IMR-90 (cell line): Measurements from ENCODE around the gene TPP2. TPM values are rescaled to one million over a fixed set of nuclear protein-coding genes. Genes with fewer than 3 reads are reported as not detected.

Experiments
- ATAC-seq: fragments of 200-7000 bp; cut with Tn5 transposase; 2 replicates; pipeline ENCODE4 v1.9.1; 2020; ENCODE audit warnings: low read depth, mild to moderate bottlenecking, moderate library complexity
- BruUV-seq: library from RNA; stranded (reverse); fragments of 400-500 nt; replicated peaks from 2 replicates; lab custom pipeline; 2021; lab: Mats Ljungman, UMichigan
- CTCF ChIA-PET: fragments of 300-600 bp; formaldehyde crosslinking; extraction: SDS; loops from one replicate; lab custom pipeline; 2021; ENCODE audit warnings: antibody characterized with exemption; lab: Yijun Ruan, JAX
- POLR2A ChIA-PET: fragments of 300-600 bp; sonication (Branson Sonifier 250); formaldehyde crosslinking; loops from one replicate; lab custom pipeline; 2022; ENCODE audit warnings: antibody characterized with exemption; ENCODE audit not compliant: unreplicated experiment; lab: Charles Lee
- DNase-seq: peaks from one replicate; pipeline ENCODE4 v3.0.0; 2013
- H2AFZ ChIP-seq: replicated peaks from 2 replicates; pipeline ENCODE3; 2013; ENCODE audit warnings: low read length, mild to moderate bottlenecking; ENCODE audit not compliant: poor library complexity
- H2AK5ac ChIP-seq: 2 replicates; pipeline ENCODE4 v1.6.1; 2013; ENCODE audit warnings: low read depth, low read length, inconsistent platforms
- H2AK9ac ChIP-seq: replicated peaks from 2 replicates; pipeline ENCODE3; 2013; ENCODE audit warnings: mild to moderate bottlenecking, low read depth, low read length, moderate library complexity; ENCODE audit not compliant: poor library complexity
- H2BK120ac ChIP-seq: 2 replicates; pipeline ENCODE4 v1.6.1; 2013; ENCODE audit warnings: low read depth, low read length, inconsistent platforms
- H2BK15ac ChIP-seq: 3 replicates; pipeline ENCODE4 v1.6.1; 2013; ENCODE audit warnings: low read depth, low read length, inconsistent platforms
- H2BK20ac ChIP-seq: 2 replicates; pipeline ENCODE4 v1.6.1; 2013; ENCODE audit warnings: low read depth, mild to moderate bottlenecking, inconsistent platforms, low read length, moderate library complexity
- H2BK5ac ChIP-seq: 2 replicates; pipeline ENCODE4 v1.6.1; 2013; ENCODE audit warnings: mild to moderate bottlenecking, low read depth, low read length, inconsistent platforms; ENCODE audit not compliant: poor library complexity, severe bottlenecking
- H3K14ac ChIP-seq: replicated peaks from 2 replicates; pipeline ENCODE4 v1.6.1; 2013; ENCODE audit warnings: low read depth, low read length, inconsistent platforms
- H3K18ac ChIP-seq: 2 replicates; pipeline ENCODE4 v1.6.1; 2013; ENCODE audit warnings: low read depth, low read length, control low read depth
- H3K23ac ChIP-seq: 2 replicates; pipeline ENCODE4 v1.6.1; 2013; ENCODE audit warnings: low read depth, low read length, inconsistent platforms
- H3K27ac ChIP-seq: 2 replicates; pipeline ENCODE4 v1.5.1; 2013; ENCODE audit warnings: mild to moderate bottlenecking, control low read depth, low read length; ENCODE audit not compliant: insufficient read depth
- H3K27me3 ChIP-seq: 2 replicates; pipeline ENCODE4 v1.6.1; 2013; ENCODE audit warnings: low read length; ENCODE audit not compliant: control insufficient read depth, insufficient read depth
- H3K36me3 ChIP-seq: 2 replicates; pipeline ENCODE4 v1.6.1; 2013; ENCODE audit warnings: low read length, mixed read lengths; ENCODE audit not compliant: control insufficient read depth, insufficient read depth
- H3K4ac ChIP-seq: 2 replicates; pipeline ENCODE4 v1.6.1; 2013; ENCODE audit warnings: low read depth, low read length, inconsistent platforms
- H3K4me1 ChIP-seq: 2 replicates; pipeline ENCODE4 v1.6.1; 2013; ENCODE audit warnings: low read length, mixed read lengths; ENCODE audit not compliant: control insufficient read depth, insufficient read depth
- H3K4me2 ChIP-seq: 2 replicates; pipeline ENCODE4 v1.6.1; 2013; ENCODE audit warnings: low read depth, mild to moderate bottlenecking, control low read depth, low read length, moderate library complexity
- H3K4me3 ChIP-seq: 2 replicates; pipeline ENCODE4 v1.5.1; 2013; ENCODE audit warnings: low read depth, mild to moderate bottlenecking, control low read depth, low read length, moderate library complexity; ENCODE audit not compliant: insufficient read depth
- H3K56ac ChIP-seq: 2 replicates; pipeline ENCODE4 v1.6.1; 2013; ENCODE audit warnings: low read length, inconsistent platforms; ENCODE audit not compliant: insufficient read depth; ENCODE audit errors: extremely low read depth
- H3K79me1 ChIP-seq, 2 experiments: 2 replicates each; pipeline ENCODE4 v1.6.1; 2013; ENCODE audit warnings: low read length in 2 of 2, inconsistent platforms in 1 of 2, low read depth in 1 of 2
- H3K9ac ChIP-seq: 2 replicates; pipeline ENCODE4 v1.6.1; 2013; ENCODE audit warnings: low read depth, low read length, control low read depth
- H3K9me1 ChIP-seq: 2 replicates; pipeline ENCODE4 v1.6.1; 2013; ENCODE audit warnings: low read length, inconsistent platforms; ENCODE audit not compliant: insufficient read depth
- H3K9me3 ChIP-seq: 2 replicates; pipeline ENCODE4 v1.6.1; 2013; ENCODE audit warnings: low read length; ENCODE audit not compliant: control insufficient read depth, insufficient read depth
- H4K20me1 ChIP-seq: 2 replicates; pipeline ENCODE4 v1.6.1; 2013; ENCODE audit warnings: low read length, inconsistent platforms; ENCODE audit not compliant: insufficient read depth
- H4K5ac ChIP-seq: 2 replicates; pipeline ENCODE4 v1.6.1; 2013; ENCODE audit warnings: mild to moderate bottlenecking, low read depth, low read length, control low read depth
- H4K8ac ChIP-seq, 2 experiments: 2 replicates each; pipeline ENCODE4 v1.6.1; 2013; ENCODE audit warnings: low read depth in 2 of 2, low read length in 2 of 2, control low read depth in 1 of 2, inconsistent platforms in 1 of 2
- H4K91ac ChIP-seq: 2 replicates; pipeline ENCODE4 v1.6.1; 2013; ENCODE audit warnings: low read depth, low read length, inconsistent platforms; ENCODE audit not compliant: insufficient read depth
- BHLHE40 ChIP-seq: fragments of 150-350 bp; IDR thresholded peaks from 2 replicates; pipeline ENCODE4 v1.6.1; 2016; ENCODE audit warnings: mild to moderate bottlenecking, low read depth, low read length
- CEBPB ChIP-seq: IDR thresholded peaks from 2 replicates; pipeline ENCODE4 v1.6.1; 2012; ENCODE audit warnings: low read depth, low read length, improper control_type of control experiment
- CHD1 ChIP-seq: IDR thresholded peaks from 2 replicates; pipeline ENCODE4 v1.6.1; 2012; ENCODE audit warnings: low read depth, low read length, improper control_type of control experiment
- FOS ChIP-seq: fragments of 150-350 bp; IDR thresholded peaks from 2 replicates; pipeline ENCODE4 v1.6.1; 2016; ENCODE audit warnings: low read depth, low read length
- MAFK ChIP-seq: IDR thresholded peaks from 2 replicates; pipeline ENCODE4 v1.6.1; 2012; ENCODE audit warnings: low read depth, low read length, improper control_type of control experiment
- NFE2L2 ChIP-seq: fragments of 150-350 bp; IDR thresholded peaks from 2 replicates; pipeline ENCODE4 v1.6.1; 2016; ENCODE audit warnings: low read depth, mild to moderate bottlenecking, low read length
- POLR2A ChIP-seq: IDR thresholded peaks from 2 replicates; pipeline ENCODE4 v1.6.1; 2012; ENCODE audit warnings: mild to moderate bottlenecking, low read depth, low read length
- RAD21 ChIP-seq: IDR thresholded peaks from 2 replicates; pipeline ENCODE4 v1.6.1; 2012; ENCODE audit warnings: low read length, improper control_type of control experiment
- RCOR1 ChIP-seq: IDR thresholded peaks from 2 replicates; pipeline ENCODE4 v1.6.1; 2012; ENCODE audit warnings: mild to moderate bottlenecking, low read length, improper control_type of control experiment; ENCODE audit not compliant: insufficient replicate concordance
- RFX5 ChIP-seq: IDR thresholded peaks from 2 replicates; pipeline ENCODE4 v1.8.0; 2012; ENCODE audit warnings: low read depth, mild to moderate bottlenecking, low read length, moderate library complexity
- SMC3 ChIP-seq: fragments of 150-350 bp; IDR thresholded peaks from 2 replicates; pipeline ENCODE4 v1.6.1; 2016; ENCODE audit warnings: low read depth, mild to moderate bottlenecking, antibody characterized with exemption, low read length, moderate library complexity
- WGBS, 2 experiments: methylation state at CpG; one replicate each; pipeline versions ENCODE4 v1.1.5 to v1.1.7; 2013; ENCODE audit warnings: missing lambda C conversion rate in 2 of 2; ENCODE audit not compliant: insufficient read length in 1 of 2; ENCODE audit errors: extremely low coverage in 2 of 2; 5-methylcytosine and 5-hydroxymethylcytosine counted together
- dilution Hi-C: fragments of 300-500 bp; cut with HindIII; formaldehyde crosslinking; loops from one replicate; pipeline ENCODE4 v1.14.3; 2018; ENCODE audit warnings: low sequenced_read_pairs; ENCODE audit not compliant: unreplicated experiment
- in situ Hi-C: fragments of 300-500 bp; cut with MboI; formaldehyde crosslinking; loops from 3 replicates; pipeline ENCODE4 v1.14.3; 2019; ENCODE audit warnings: low sequenced_read_pairs, inconsistent platforms, mixed read lengths
- intact Hi-C: fragments of 100-400 bp; cut with micrococcal nuclease; formaldehyde crosslinking; loops from 2 replicates; pipeline ENCODE4 v1.10.0; 2022
- polyA plus RNA-seq, 3 experiments: library from polyadenylated mRNA; depleted of rRNA; stranded (reverse); fragments of >200 nt; gene quantifications; 2 replicates each; pipeline ENCODE4 v1.2.3, GENCODE V29; 2012; ENCODE audit warnings: low replicate concordance in 1 of 3
- total RNA-seq: library from RNA; depleted of rRNA; stranded (reverse); fragments of >200 nt; gene quantifications from 2 replicates; pipeline ENCODE4 v1.2.3, GENCODE V29; 2012
- TF ChIP-seq, protein P1 (sequence below): conservative IDR thresholded peaks from 2 replicates; pipeline ENCODE4 v1.5.1; 2012; ENCODE audit warnings: mild to moderate bottlenecking, low read depth, low read length, improper control_type of control experiment
- TF ChIP-seq, protein P2 (sequence below): fragments of 150-350 bp; IDR thresholded peaks from 2 replicates; pipeline ENCODE4 v1.6.1; 2016; ENCODE audit warnings: low read depth, mild to moderate bottlenecking, low read length, moderate library complexity, borderline replicate concordance
- TF ChIP-seq, protein P3 (sequence below): fragments of 150-350 bp; IDR thresholded peaks from 2 replicates; pipeline ENCODE4 v1.6.1; 2017; ENCODE audit warnings: mild to moderate bottlenecking, antibody characterized with exemption, low read length, low read depth

The TPP2 gene
- total and polyA plus RNA-seq, 2 of the 4 experiments (the other 2 are of a cell fraction): 27.6 to 52.9 TPM

DNA sequence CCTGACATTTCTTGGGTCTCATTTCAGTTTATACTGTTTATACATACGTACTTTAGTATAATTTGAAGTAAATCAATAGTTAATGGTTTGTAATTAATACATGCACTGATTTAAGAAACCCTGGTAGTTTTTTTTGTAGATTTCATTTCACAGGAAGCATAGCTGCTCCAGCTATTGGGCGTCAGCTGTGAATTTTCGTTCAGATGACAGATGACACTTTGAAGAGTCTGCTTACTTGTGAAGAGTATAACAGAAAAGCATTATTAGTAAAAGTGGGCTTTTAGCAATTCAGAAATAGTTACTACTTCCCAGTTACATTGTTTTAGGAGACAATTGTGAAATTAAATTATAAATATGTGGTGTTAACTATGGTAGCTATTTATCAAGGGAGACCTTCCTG is 53.7 kb downstream of the TPP2 start:
- Histone ChIP-seq H3K27me3 (no peaks in the 10 kb centered on the region), H3K18ac (no peak overlapping the region), H3K23ac (no peak overlapping the region), H4K8ac (no peak overlapping the region), H2AK5ac (no peak overlapping the region), H3K4me3 (no peak overlapping the region), H3K4ac (no peak overlapping the region), H2AFZ (no peak overlapping the region), H3K14ac (no peak overlapping the region), H2BK20ac (no peak overlapping the region), H3K9me3 (no peaks in the 10 kb centered on the region), H4K20me1 (no peaks in the 10 kb centered on the region; the same call in 1 of the 2 replicates), H2AK9ac (no peak overlapping the region), H3K4me1 (peaks cover 5% of the 10 kb centered on the region), H3K56ac (no peak overlapping the region), H4K5ac (no peak overlapping the region), H3K27ac (no peak overlapping the region), H3K9ac (no peak overlapping the region), H3K79me1 (peaks cover 5 to 9% of the 10 kb centered on the region in 2 experiments; a peak in 3 of 4 replicates), H2BK120ac (no peak overlapping the region), H3K9me1 (0 out of 2 replicates have a peak, but pooled peaks cover 3% of the 10 kb centered on the region), H4K91ac (no peak overlapping the region), H2BK15ac (no peak overlapping the region), H2BK5ac (peak overlapping the region; percentile 37), H3K36me3 (peaks cover 30% of the 10 kb centered on the region), H3K4me2 (no peak overlapping the region)
- TF ChIP-seq BHLHE40 (no peak), CHD1 (no peak), CEBPB (no peak), SMC3 (no peak), FOS (no peak), NFE2L2 (no peak), RFX5 (no peak), RCOR1 (no peak), POLR2A (no peak), RAD21 (no peak), MAFK (no peak)
- TF ChIP-seq, protein P1, sequence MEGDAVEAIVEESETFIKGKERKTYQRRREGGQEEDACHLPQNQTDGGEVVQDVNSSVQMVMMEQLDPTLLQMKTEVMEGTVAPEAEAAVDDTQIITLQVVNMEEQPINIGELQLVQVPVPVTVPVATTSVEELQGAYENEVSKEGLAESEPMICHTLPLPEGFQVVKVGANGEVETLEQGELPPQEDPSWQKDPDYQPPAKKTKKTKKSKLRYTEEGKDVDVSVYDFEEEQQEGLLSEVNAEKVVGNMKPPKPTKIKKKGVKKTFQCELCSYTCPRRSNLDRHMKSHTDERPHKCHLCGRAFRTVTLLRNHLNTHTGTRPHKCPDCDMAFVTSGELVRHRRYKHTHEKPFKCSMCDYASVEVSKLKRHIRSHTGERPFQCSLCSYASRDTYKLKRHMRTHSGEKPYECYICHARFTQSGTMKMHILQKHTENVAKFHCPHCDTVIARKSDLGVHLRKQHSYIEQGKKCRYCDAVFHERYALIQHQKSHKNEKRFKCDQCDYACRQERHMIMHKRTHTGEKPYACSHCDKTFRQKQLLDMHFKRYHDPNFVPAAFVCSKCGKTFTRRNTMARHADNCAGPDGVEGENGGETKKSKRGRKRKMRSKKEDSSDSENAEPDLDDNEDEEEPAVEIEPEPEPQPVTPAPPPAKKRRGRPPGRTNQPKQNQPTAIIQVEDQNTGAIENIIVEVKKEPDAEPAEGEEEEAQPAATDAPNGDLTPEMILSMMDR: no peak
- TF ChIP-seq, protein P2, sequence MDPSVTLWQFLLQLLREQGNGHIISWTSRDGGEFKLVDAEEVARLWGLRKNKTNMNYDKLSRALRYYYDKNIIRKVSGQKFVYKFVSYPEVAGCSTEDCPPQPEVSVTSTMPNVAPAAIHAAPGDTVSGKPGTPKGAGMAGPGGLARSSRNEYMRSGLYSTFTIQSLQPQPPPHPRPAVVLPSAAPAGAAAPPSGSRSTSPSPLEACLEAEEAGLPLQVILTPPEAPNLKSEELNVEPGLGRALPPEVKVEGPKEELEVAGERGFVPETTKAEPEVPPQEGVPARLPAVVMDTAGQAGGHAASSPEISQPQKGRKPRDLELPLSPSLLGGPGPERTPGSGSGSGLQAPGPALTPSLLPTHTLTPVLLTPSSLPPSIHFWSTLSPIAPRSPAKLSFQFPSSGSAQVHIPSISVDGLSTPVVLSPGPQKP: no peak
- TF ChIP-seq, protein P3, sequence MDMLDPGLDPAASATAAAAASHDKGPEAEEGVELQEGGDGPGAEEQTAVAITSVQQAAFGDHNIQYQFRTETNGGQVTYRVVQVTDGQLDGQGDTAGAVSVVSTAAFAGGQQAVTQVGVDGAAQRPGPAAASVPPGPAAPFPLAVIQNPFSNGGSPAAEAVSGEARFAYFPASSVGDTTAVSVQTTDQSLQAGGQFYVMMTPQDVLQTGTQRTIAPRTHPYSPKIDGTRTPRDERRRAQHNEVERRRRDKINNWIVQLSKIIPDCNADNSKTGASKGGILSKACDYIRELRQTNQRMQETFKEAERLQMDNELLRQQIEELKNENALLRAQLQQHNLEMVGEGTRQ: no peak
- DNase-seq: no peak
- ATAC-seq: no peak
- ChIA-PET POLR2A (no interaction called here), CTCF (interaction anchor here (1.0 to 1.2 kb wide), 2 partner anchors 119 to 177 kb away, joined by 3 read pairs; no protein-coding TSS in a partner anchor)
- dilution Hi-C loops: no loop called here
- in situ Hi-C loops: no loop called here
- WGBS, 2 experiments: no CpG with 5 or more reads among the region's 3 CpGs
- intact Hi-C loops: loop anchor here (5.0 kb wide), 4 partner anchors 33 to 197 kb away; partner anchors contain the start of genes ERCC5 and TEX30
- BruUV-seq: no TSS peak
